H9 (cell line): ENCODE measurements around the gene PSMC1. TPM values are rescaled to one million over a fixed set of nuclear protein-coding genes. Genes with fewer than 3 reads are reported as not detected.

Experiments
- DNase-seq: peaks from one replicate; pipeline ENCODE4 v3.0.0-alpha.2; 2017
- H2AFZ ChIP-seq: one replicate; pipeline ENCODE4 v1.6.1; 2013; ENCODE audit warnings: mild to moderate bottlenecking, low read length, control low read depth, moderate library complexity
- H2AK5ac ChIP-seq: 2 replicates; pipeline ENCODE4 v1.6.1; 2013; ENCODE audit warnings: low read length, control low read depth, mixed read lengths; ENCODE audit not compliant: insufficient read length
- H2BK120ac ChIP-seq: one replicate; pipeline ENCODE4 v1.6.1; 2013; ENCODE audit warnings: low read depth, mild to moderate bottlenecking, low read length, control low read depth, inconsistent platforms; ENCODE audit not compliant: poor library complexity, severe bottlenecking
- H2BK12ac ChIP-seq: 2 replicates; pipeline ENCODE4 v1.6.1; 2013; ENCODE audit warnings: low read length, control low read depth, mixed read lengths, low read depth; ENCODE audit not compliant: insufficient read length
- H2BK15ac ChIP-seq: 2 replicates; pipeline ENCODE4 v1.6.1; 2013; ENCODE audit warnings: low read depth, low read length, control low read depth
- H2BK20ac ChIP-seq: one replicate; pipeline ENCODE4 v1.6.1; 2013; ENCODE audit warnings: low read depth, mild to moderate bottlenecking, low read length, control low read depth, inconsistent platforms; ENCODE audit not compliant: poor library complexity, severe bottlenecking
- H2BK5ac ChIP-seq: 2 replicates; pipeline ENCODE4 v1.6.1; 2013; ENCODE audit warnings: low read length, control low read depth, mixed read lengths; ENCODE audit not compliant: insufficient read length
- H3K14ac ChIP-seq: 2 replicates; pipeline ENCODE4 v1.6.1; 2013; ENCODE audit warnings: low read length, control low read depth; ENCODE audit not compliant: insufficient read depth
- H3K18ac ChIP-seq: 2 replicates; pipeline ENCODE4 v1.6.1; 2013; ENCODE audit warnings: low read depth, mild to moderate bottlenecking, mixed read lengths, low read length, control low read depth; ENCODE audit not compliant: insufficient read length
- H3K23ac ChIP-seq: 2 replicates; pipeline ENCODE4 v1.6.1; 2013; ENCODE audit warnings: low read length, control low read depth, mixed read lengths, low read depth; ENCODE audit not compliant: insufficient read length
- H3K23me2 ChIP-seq: 2 replicates; pipeline ENCODE4 v1.6.1; 2013; ENCODE audit warnings: low read depth, mild to moderate bottlenecking, mixed read lengths, low read length, control low read depth; ENCODE audit not compliant: insufficient read length, poor library complexity, severe bottlenecking
- H3K27ac ChIP-seq: 2 replicates; pipeline ENCODE4 v1.5.1; 2013; ENCODE audit warnings: low read length, control low read depth, mixed read lengths, low read depth; ENCODE audit not compliant: insufficient read length
- H3K27me3 ChIP-seq: 2 replicates; pipeline ENCODE4 v1.6.1; 2013; ENCODE audit warnings: low read length, control low read depth, inconsistent platforms; ENCODE audit not compliant: insufficient read depth
- H3K4ac ChIP-seq: 2 replicates; pipeline ENCODE4 v1.6.1; 2013; ENCODE audit warnings: low read depth, mild to moderate bottlenecking, control low read depth, inconsistent platforms, low read length, moderate library complexity
- H3K4me1 ChIP-seq: 2 replicates; pipeline ENCODE4 v1.6.1; 2013; ENCODE audit warnings: low read length, control low read depth, inconsistent platforms; ENCODE audit not compliant: insufficient read depth
- H3K4me2 ChIP-seq: 2 replicates; pipeline ENCODE4 v1.6.1; 2013; ENCODE audit warnings: low read length, control low read depth, mixed read lengths; ENCODE audit not compliant: insufficient read length, insufficient read depth
- H3K56ac ChIP-seq: 2 replicates; pipeline ENCODE4 v1.6.1; 2013; ENCODE audit warnings: low read depth, mild to moderate bottlenecking, mixed read lengths, low read length, control low read depth; ENCODE audit not compliant: insufficient read length
- H3K79me1 ChIP-seq: 2 replicates; pipeline ENCODE4 v1.6.1; 2013; ENCODE audit warnings: low read depth, mild to moderate bottlenecking, moderate library complexity, low read length, control low read depth, inconsistent platforms; ENCODE audit not compliant: insufficient read depth, poor library complexity, severe bottlenecking
- H3K79me2 ChIP-seq: 2 replicates; pipeline ENCODE4 v1.6.1; 2013; ENCODE audit warnings: low read length, control low read depth, inconsistent platforms; ENCODE audit not compliant: insufficient read depth
- H3K9ac ChIP-seq: 2 replicates; pipeline ENCODE4 v1.6.1; 2013; ENCODE audit warnings: low read length, control low read depth, mixed read lengths; ENCODE audit not compliant: insufficient read length; ENCODE audit errors: extremely low read depth
- H3K9me3 ChIP-seq: one replicate; pipeline ENCODE4 v1.6.1; 2013; ENCODE audit warnings: low read depth, low read length, inconsistent platforms; ENCODE audit not compliant: control insufficient read depth
- H3T11ph ChIP-seq: one replicate; pipeline ENCODE4 v1.6.1; 2013; ENCODE audit warnings: mild to moderate bottlenecking, low read length, control low read depth, inconsistent platforms
- H4K20me1 ChIP-seq: one replicate; pipeline ENCODE4 v1.6.1; 2013; ENCODE audit not compliant: control insufficient read depth, insufficient read length, insufficient read depth
- H4K5ac ChIP-seq: 2 replicates; pipeline ENCODE4 v1.6.1; 2013; ENCODE audit warnings: low read depth, mild to moderate bottlenecking, mixed read lengths, low read length, control low read depth; ENCODE audit not compliant: insufficient read length
- H4K8ac ChIP-seq: replicated peaks from 2 replicates; pipeline ENCODE4 v1.6.1; 2013; ENCODE audit warnings: low read length, control low read depth, mixed read lengths, low read depth; ENCODE audit not compliant: insufficient read length
- H4K91ac ChIP-seq: 2 replicates; pipeline ENCODE4 v1.6.1; 2013; ENCODE audit warnings: low read depth, mild to moderate bottlenecking, moderate library complexity, mixed read lengths, low read length, control low read depth; ENCODE audit not compliant: insufficient read length
- H3K27ac Mint-ChIP-seq, 3 experiments: 2 replicates in 2 of 3; 3 replicates in 1 of 3; pipeline ENCODE4 v1.8.0; 2020 to 2021; ENCODE audit warnings: mixed read lengths in 3 of 3, mild to moderate bottlenecking in 1 of 3, moderate library complexity in 1 of 3
- H3K27me3 Mint-ChIP-seq: 2 replicates; pipeline ENCODE4 v1.8.0; 2021; ENCODE audit warnings: low read depth, mild to moderate bottlenecking, moderate library complexity, mixed read lengths
- H3K36me3 Mint-ChIP-seq, 3 experiments: 2 replicates in 2 of 3; 3 replicates in 1 of 3; pipeline ENCODE4 v1.8.0; 2020 to 2021; ENCODE audit warnings: low read depth in 3 of 3, mixed read lengths in 3 of 3; ENCODE audit not compliant: insufficient read depth in 1 of 3
- H3K4me1 Mint-ChIP-seq, 2 experiments: 2 replicates each; pipeline ENCODE4 v1.8.0; 2020; ENCODE audit warnings: mixed read lengths in 2 of 2
- H3K4me3 Mint-ChIP-seq, 2 experiments: 2 replicates in 1 of 2; 3 replicates in 1 of 2; pipeline ENCODE4 v1.8.0; 2020 to 2021; ENCODE audit warnings: mild to moderate bottlenecking in 2 of 2, mixed read lengths in 2 of 2, moderate library complexity in 1 of 2
- H3K9me3 Mint-ChIP-seq, 2 experiments: 2 replicates in 1 of 2; 3 replicates in 1 of 2; pipeline ENCODE4 v1.8.0; 2020; ENCODE audit warnings: mild to moderate bottlenecking in 2 of 2, mixed read lengths in 2 of 2, moderate library complexity in 1 of 2
- WGBS: extraction: QIAGEN DNeasy Blood & Tissue Kit; methylation state at CpG from one replicate; pipeline ENCODE4 v1.1.7; 2013; ENCODE audit warnings: missing lambda C conversion rate, low lambda C conversion rate, mixed read lengths; ENCODE audit not compliant: insufficient read length; ENCODE audit errors: extremely low coverage; 5-methylcytosine and 5-hydroxymethylcytosine counted together
- total RNA-seq: library from RNA; stranded (reverse); gene quantifications from 2 replicates; pipeline ENCODE4 v1.2.1, GENCODE V29; 2021
- TF ChIP-seq, protein P1 (sequence below): fragments of 200-600 bp; sonication (generic); conservative IDR thresholded peaks from 3 replicates; pipeline ENCODE4 v1.8.0; 2021; ENCODE audit warnings: antibody characterized with exemption, mild to moderate bottlenecking

PSMC1 gene
- total RNA-seq, 1 experiment from 2014 or later = 113 TPM

DNA sequence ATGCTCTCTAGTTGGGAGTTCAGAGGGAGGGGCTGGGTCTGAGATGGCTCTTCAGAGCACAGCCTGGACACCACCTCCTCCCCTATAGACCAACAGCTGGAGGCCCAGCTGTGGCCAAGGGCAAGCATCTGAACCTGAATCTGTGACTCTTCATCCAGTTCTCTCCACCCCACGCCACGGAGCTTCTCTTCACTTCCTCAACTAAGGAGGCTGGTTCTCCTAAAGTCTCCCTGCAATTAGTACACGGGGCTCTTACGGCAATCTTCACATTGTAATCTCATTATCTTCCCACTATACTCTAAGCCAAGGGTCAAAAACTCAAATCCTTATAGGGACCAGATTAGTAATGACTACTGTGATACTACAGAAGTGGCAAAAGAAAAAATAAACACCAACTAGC lies 65.5 kb downstream of the PSMC1 start:
- no peak overlapping the region for H2AK5ac ChIP-seq
- H3K56ac ChIP-seq = no peak overlapping the region
- TF ChIP-seq, protein P1, sequence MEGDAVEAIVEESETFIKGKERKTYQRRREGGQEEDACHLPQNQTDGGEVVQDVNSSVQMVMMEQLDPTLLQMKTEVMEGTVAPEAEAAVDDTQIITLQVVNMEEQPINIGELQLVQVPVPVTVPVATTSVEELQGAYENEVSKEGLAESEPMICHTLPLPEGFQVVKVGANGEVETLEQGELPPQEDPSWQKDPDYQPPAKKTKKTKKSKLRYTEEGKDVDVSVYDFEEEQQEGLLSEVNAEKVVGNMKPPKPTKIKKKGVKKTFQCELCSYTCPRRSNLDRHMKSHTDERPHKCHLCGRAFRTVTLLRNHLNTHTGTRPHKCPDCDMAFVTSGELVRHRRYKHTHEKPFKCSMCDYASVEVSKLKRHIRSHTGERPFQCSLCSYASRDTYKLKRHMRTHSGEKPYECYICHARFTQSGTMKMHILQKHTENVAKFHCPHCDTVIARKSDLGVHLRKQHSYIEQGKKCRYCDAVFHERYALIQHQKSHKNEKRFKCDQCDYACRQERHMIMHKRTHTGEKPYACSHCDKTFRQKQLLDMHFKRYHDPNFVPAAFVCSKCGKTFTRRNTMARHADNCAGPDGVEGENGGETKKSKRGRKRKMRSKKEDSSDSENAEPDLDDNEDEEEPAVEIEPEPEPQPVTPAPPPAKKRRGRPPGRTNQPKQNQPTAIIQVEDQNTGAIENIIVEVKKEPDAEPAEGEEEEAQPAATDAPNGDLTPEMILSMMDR = no peak
- Mint-ChIP-seq H3K4me1 (peaks cover 2 to 3% of the 10 kb centered on the region in 2 experiments; a peak in 1 of 4 replicates), H3K9me3 (no peaks in the 10 kb centered on the region), H3K27me3 (no peaks in the 10 kb centered on the region), H3K36me3 (peaks cover 2 to 8% (median 4%) of the 10 kb centered on the region in 3 experiments; a peak in 4 of 7 replicates), H3K27ac (no peak overlapping the region), H3K4me3 (no peak overlapping the region)
- H4K91ac ChIP-seq = no peak overlapping the region
- H3K79me2 ChIP-seq = no peaks in the 10 kb centered on the region
- H2BK15ac ChIP-seq = no peak overlapping the region
- no peaks in the 10 kb centered on the region for H3K9me3 ChIP-seq
- H3K9ac ChIP-seq = no peak overlapping the region
- H3K4ac ChIP-seq = no peak overlapping the region
- no peak overlapping the region for H3T11ph ChIP-seq
- H2BK12ac ChIP-seq = no peak overlapping the region
- no peak overlapping the region for H4K8ac ChIP-seq
- H4K20me1 ChIP-seq = no peaks in the 10 kb centered on the region
- no peak overlapping the region for H3K18ac ChIP-seq
- DNase-seq = no peak
- H3K4me2 ChIP-seq = no peak overlapping the region
- H3K23ac ChIP-seq = no peak overlapping the region
- no peak overlapping the region for H2AFZ ChIP-seq
- H2BK120ac ChIP-seq = no peak overlapping the region
- no peaks in the 10 kb centered on the region for H3K4me1 ChIP-seq
- H2BK5ac ChIP-seq = no peak overlapping the region
- H3K27me3 ChIP-seq = no peaks in the 10 kb centered on the region
- no CpG with 5 or more reads among the region's 4 CpGs for WGBS
- H3K27ac ChIP-seq = no peak overlapping the region
- no peak overlapping the region for H2BK20ac ChIP-seq
- no peak overlapping the region for H3K14ac ChIP-seq
- no peak overlapping the region for H4K5ac ChIP-seq
- no peaks in the 10 kb centered on the region for H3K23me2 ChIP-seq
- peaks cover 2% of the 10 kb centered on the region for H3K79me1 ChIP-seq

Other genes starting within 250 kb of the PSMC1 start
- 0.35 and 0.39 TPM in 2 replicates for gene KCNK13, start 194.6 kb upstream of the PSMC1 start, total RNA-seq
- 18.1 and 21.2 TPM in 2 replicates for gene NRDE2, start 75.4 kb downstream of the PSMC1 start, total RNA-seq
- gene CALM1, start 140.5 kb downstream of the PSMC1 start, total RNA-seq = 354 TPM in 2 replicates